Activated naive CD4-positive, alpha-beta T cell treated with anti-CD3 and anti-CD28 coated beads, Interleukin-2, amount 50 U/mL, for 24 hours (primary cell): ENCODE measurements around the gene SH3BGRL2.
"Not testable (repeated sequence)": the region's sequence is repeated elsewhere in the genome, so short reads cannot be mapped to it uniquely, and the experiment has no call there.

Source experiments
- H3K27ac Mint-ChIP-seq: one replicate; pipeline ENCODE4 v1.8.0; 2021; ENCODE audit warnings: mild to moderate bottlenecking, mixed read lengths
- H3K27me3 Mint-ChIP-seq: one replicate; pipeline ENCODE4 v1.8.0; 2021; ENCODE audit warnings: mixed read lengths
- H3K36me3 Mint-ChIP-seq: one replicate; pipeline ENCODE4 v1.8.0; 2021; ENCODE audit warnings: mixed read lengths
- H3K4me1 Mint-ChIP-seq: one replicate; pipeline ENCODE4 v1.8.0; 2021; ENCODE audit warnings: mixed read lengths
- H3K4me3 Mint-ChIP-seq: one replicate; pipeline ENCODE4 v1.8.0; 2021; ENCODE audit warnings: mild to moderate bottlenecking, mixed read lengths
- H3K9me3 Mint-ChIP-seq: one replicate; pipeline ENCODE4 v1.8.0; 2021; ENCODE audit warnings: mixed read lengths

The SH3BGRL2 gene

DNA sequence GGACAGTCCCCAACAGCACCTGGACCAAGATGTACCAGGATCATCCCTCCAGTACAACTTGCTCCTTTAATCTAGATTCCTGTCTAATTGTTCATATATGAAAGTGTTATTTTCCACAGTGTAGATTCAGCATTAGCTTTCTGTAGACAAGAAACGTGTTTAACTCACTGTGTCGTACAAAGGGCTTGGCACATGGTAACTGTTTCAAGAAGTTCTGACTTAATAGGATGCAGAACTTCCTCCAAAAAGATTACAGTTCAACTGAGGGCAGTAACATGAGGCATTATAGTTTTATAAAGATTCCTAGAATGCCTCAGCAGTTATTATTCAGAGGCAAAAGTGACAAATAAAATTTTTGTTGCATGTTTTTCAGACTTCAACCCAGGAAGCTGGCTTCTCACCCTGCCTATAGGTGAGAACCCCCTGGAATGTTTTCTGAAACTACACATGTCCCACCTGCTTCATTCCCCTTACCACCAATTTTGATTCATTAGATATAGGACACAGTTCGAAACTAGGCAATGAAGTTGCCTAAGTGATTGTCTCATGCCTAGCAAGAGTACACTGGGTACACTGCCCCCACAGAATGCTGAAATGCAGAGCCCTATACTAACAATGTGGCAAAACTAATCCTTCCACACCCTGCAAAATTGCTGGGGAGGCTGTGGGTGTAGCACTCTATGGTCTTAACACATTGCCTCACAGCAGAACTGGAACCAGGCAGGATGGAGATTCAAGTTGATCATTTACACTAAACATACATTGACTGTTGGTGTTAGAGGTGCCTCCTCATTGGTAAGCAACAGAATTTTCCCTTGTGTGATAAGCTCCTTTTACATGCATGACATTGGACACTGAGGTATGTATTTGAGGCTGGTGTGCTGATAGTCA lies 22.6 kb upstream of the SH3BGRL2 start:
- no peak overlapping the region for H3K27ac Mint-ChIP-seq
- no peaks in the 10 kb centered on the region for H3K4me1 Mint-ChIP-seq
- no peaks in the 10 kb centered on the region for H3K9me3 Mint-ChIP-seq
- no peaks in the 10 kb centered on the region for H3K36me3 Mint-ChIP-seq
- H3K27me3 Mint-ChIP-seq, result peaks cover 2% of the 10 kb centered on the region
- no peak overlapping the region for H3K4me3 Mint-ChIP-seq

DNA sequence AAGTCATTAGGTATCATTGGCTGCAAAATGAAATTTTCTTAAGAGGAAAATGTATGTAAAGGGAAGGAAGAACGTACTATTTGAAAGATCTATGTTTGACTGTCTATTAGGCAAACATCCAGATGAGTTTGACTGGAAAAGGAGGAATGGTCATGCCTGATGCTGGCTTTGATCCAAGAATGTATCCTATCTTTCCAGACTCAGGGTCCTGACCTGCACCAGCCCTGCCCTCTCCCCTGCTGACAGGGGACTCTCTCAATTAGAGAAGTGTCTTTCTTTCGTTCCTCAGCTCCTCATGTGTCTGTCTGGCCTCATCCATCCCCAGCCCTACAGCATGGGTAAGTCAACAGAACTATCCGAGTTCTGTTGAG lies 21.9 kb upstream of the SH3BGRL2 start:
- Mint-ChIP-seq H3K4me3 (no peak overlapping the region), H3K27me3 (peaks cover 2% of the 10 kb centered on the region), H3K4me1 (no peaks in the 10 kb centered on the region), H3K9me3 (no peaks in the 10 kb centered on the region), H3K36me3 (no peaks in the 10 kb centered on the region), H3K27ac (no peak overlapping the region)

DNA sequence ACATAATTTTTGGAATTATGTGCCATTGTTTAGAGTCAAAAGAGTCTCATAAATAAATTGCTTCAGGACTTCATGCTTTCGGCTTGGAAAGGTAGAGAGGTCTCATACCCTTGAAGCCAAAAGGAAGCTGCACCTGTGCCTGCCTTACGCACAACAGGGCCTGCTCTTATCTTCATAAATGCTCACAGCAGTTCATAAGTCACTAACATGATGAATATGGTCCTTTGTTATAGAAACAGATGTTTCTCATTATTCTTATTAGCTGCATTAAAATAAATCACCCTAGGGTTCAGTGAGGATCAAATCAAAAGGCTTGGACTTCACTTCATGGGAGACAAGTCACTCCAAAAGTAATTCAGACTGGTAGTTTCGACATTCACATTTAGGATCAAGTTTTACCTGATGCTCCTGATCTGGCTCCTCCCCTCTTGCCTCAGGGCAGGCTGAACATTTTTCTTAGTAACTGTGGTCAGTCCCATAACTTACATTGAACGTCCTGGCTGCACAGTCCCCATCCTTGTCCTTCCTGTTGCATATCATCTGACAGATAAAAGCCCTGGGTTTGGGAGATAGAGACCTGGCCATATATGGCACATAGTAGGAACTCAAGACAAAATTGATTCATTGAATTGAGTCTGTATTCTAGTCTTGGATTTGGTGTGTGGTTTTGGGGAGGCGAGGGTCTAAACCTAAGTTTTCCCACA lies 20.7 kb upstream of the SH3BGRL2 start:
- Mint-ChIP-seq H3K36me3 (no peaks in the 10 kb centered on the region), H3K9me3 (no peaks in the 10 kb centered on the region), H3K4me1 (no peaks in the 10 kb centered on the region), H3K27me3 (peaks cover 2% of the 10 kb centered on the region), H3K27ac (no peak overlapping the region), H3K4me3 (no peak overlapping the region)

DNA sequence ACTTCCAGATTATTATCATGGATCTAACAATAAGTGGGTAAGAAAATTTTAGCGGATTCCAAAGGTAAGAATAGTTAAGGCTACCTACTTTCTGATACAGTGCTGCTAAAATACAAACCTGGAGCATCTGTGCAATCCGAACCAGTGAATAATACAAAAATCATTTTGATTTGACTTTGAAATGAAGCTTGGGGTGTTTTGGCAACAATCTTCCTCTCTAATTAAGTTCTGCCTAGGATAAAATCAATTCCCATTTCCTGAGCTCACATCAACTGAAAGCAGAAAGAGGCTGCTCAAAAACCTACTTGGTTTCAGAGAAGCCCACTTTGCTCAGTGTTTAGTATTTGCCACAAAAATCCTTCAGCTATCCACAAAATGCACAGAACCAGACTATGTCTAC lies 18.7 kb upstream of the SH3BGRL2 start:
- Mint-ChIP-seq H3K27me3 (peaks cover 2% of the 10 kb centered on the region), H3K4me3 (no peak overlapping the region), H3K4me1 (no peaks in the 10 kb centered on the region), H3K36me3 (no peaks in the 10 kb centered on the region), H3K9me3 (no peaks in the 10 kb centered on the region), H3K27ac (no peak overlapping the region)

DNA sequence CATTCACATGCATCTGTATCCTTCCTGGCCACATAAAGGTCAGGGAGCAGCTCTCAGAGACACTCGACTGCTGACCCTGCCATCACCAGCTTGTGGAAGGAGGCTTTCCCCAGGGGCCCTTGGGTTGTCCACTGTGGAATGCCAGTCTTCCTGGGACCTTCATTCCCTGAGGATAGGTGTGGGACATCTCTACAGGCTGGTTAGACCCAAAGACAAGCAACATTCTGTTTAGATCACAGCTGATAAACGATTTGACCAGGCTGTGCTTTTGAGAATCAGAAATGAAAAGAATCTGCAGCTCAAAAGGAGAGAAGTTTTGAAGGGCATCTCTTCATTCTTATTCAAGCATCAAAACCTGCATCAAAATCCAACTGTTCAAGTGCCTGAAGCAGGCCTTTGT lies 18.2 kb upstream of the SH3BGRL2 start:
- H3K4me3 Mint-ChIP-seq, result no peak overlapping the region

DNA sequence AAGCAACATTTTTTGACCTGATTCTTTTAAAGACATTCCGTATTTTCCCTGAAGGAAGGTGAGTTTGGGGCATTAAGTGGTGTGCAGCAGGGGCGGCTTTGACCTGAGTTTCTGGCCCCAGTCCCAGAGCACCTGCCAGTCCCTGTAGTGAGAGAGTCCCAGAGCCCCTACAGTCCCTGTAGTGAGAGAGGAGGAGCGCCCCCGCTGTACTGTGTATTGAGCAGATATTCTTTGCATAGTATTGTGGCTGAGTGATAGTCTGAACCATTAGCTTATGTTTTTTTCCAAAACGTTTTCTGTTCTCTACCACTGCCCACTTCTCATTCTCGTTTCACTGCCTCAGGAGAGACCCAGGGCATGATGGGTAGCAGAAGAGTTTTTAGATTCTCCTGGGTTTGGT lies 17.2 kb upstream of the SH3BGRL2 start:
- no peak overlapping the region for H3K27ac Mint-ChIP-seq
- no peak overlapping the region for H3K4me3 Mint-ChIP-seq
- H3K9me3 Mint-ChIP-seq, result no peaks in the 10 kb centered on the region
- no peaks in the 10 kb centered on the region for H3K36me3 Mint-ChIP-seq
- H3K4me1 Mint-ChIP-seq, result no peaks in the 10 kb centered on the region
- no peaks in the 10 kb centered on the region for H3K27me3 Mint-ChIP-seq

More for the DNA sequence above, 18.2 kb upstream of the SH3BGRL2 start:
- no peak overlapping the region for H3K27ac Mint-ChIP-seq
- peaks cover under 1% of the 10 kb centered on the region for H3K27me3 Mint-ChIP-seq
- H3K4me1 Mint-ChIP-seq, result no peaks in the 10 kb centered on the region
- no peaks in the 10 kb centered on the region for H3K36me3 Mint-ChIP-seq
- H3K9me3 Mint-ChIP-seq, result no peaks in the 10 kb centered on the region

DNA sequence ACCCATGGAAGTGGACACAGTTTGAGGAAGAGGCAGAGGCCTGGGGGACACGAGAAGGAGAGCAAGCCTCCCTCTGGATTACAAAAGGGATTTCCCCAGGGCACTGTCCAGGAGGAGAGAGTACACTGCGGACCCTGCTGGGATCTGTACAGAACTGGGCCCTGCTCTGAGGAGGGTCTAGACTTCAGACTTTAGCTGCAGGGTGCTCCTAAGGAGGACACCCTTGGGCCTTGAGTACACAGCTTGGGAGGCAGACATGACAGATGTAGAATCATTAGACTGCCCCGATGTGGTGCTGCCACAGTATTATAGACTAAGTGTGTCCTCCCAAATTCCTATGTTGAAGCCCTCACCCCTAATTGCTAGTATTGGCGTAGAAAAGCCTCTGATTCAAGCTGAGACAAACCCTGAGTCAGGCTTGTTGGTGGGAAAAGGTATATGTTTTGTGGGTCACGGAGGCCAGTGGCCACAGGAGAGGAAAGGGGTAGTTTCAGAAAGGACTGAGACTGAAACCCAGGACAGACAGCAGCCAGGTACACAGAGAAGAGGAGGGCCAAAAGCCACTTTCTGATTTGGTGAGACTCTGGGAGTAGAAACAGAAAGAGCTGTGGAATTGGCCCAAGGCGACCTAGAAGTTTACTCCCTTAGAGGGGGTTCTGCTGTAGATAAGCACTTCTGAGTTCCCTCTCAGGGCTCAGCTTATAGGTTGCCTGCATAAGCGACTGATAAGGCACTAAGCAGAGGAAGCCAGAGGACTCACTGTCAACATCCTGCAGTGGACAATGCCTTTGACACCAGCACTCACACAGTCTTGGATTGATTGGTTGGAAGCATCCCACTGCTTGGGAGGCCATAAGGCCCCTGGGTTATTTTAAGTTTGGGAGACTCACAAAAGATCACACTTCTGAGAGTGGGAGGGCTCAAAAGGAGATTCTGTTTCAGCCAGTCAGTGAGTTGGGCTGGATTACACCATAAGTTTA lies 16.5 kb upstream of the SH3BGRL2 start:
- Mint-ChIP-seq H3K27me3 (peaks cover 2% of the 10 kb centered on the region), H3K27ac (no peak overlapping the region), H3K9me3 (no peaks in the 10 kb centered on the region), H3K4me1 (no peaks in the 10 kb centered on the region), H3K36me3 (no peaks in the 10 kb centered on the region), H3K4me3 (no peak overlapping the region)

DNA sequence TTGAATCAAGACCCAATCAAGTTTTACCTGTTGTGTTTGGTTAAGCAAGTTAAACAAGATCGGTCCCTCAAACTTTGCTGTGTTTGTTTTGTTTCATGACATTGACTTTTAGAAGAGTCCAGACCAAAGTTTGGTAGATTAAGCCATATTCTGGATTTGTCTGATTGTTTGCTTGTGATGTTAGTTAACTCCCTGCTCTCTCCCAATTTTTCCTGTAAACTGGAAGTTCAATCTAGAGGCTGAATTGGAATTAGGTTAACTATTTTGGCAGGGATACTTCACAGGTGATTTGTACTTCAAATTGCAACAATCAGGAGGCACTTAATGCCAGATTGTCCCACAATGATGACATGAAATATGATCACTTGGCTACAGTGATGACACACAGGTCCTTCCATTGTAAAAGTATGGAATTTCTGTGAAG lies 13.6 kb upstream of the SH3BGRL2 start:
- no peak overlapping the region for H3K4me3 Mint-ChIP-seq
- no peak overlapping the region for H3K27ac Mint-ChIP-seq
- no peaks in the 10 kb centered on the region for H3K36me3 Mint-ChIP-seq
- H3K27me3 Mint-ChIP-seq, result peaks cover 2% of the 10 kb centered on the region
- H3K9me3 Mint-ChIP-seq, result no peaks in the 10 kb centered on the region
- no peaks in the 10 kb centered on the region for H3K4me1 Mint-ChIP-seq

DNA sequence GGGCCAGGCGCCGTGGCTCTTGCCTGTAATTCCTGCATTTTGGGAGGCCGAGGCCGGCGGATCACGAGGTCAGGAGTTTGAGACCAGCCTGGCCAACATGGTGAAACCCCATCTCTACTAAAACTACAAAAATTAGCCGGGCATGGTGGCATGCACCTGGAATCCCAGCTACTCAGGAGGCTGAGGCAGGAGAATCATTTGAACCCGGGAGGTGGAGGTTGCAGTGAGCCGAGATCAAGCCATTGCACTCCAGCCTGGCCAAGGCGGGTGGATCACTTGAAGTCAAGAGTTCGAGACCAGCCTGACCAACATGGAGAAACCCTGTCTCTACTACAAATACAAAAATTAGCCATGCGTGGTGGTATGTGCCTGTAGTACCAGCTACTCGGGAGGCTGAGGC lies 12.7 kb upstream of the SH3BGRL2 start:
- H3K4me3 Mint-ChIP-seq, H3K27ac Mint-ChIP-seq, H3K36me3 Mint-ChIP-seq, H3K9me3 Mint-ChIP-seq, H3K27me3 Mint-ChIP-seq, H3K4me1 Mint-ChIP-seq: not testable (repeated sequence)

DNA sequence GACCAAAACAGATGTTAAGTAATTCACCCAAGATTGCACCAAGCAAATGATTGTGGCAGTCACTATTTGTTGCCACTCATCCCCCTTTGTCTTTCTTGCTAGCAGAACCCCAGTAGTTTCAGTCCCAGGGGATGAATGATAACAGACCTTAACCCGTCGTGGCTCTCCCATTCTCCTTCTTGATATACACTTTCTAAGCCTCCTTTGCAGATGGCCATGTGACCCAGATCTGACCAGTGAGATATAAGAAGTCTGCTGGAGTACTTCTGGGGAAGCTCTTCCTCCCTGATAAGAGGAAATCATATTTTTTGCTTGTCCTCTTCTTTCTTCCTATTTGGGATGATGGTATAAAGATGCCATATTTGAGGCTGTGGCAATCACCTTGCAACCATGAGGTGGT lies 9.6 kb upstream of the SH3BGRL2 start:
- H3K36me3 Mint-ChIP-seq, result no peaks in the 10 kb centered on the region
- peaks cover 2% of the 10 kb centered on the region for H3K27me3 Mint-ChIP-seq
- H3K27ac Mint-ChIP-seq, result no peak overlapping the region
- H3K4me1 Mint-ChIP-seq, result no peaks in the 10 kb centered on the region
- H3K4me3 Mint-ChIP-seq, result no peak overlapping the region
- H3K9me3 Mint-ChIP-seq, result no peaks in the 10 kb centered on the region

DNA sequence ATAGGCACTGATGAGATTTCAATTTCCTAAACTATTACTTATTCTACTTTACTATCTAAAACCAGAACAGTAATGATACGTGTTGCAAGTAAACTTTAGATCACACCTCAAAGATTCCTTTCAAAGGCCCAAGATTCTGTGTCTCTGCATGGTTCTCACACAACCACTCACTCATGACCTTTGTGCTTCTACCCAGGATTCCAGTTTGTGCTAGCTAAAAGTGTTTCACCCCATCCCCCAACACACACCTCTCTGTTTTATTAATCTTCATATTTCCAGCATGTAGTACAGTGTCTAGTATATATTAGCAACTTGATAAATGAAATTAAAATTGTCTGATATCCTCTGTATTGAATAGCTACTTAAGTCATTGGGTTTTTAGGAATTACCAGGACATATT lies 8.8 kb upstream of the SH3BGRL2 start:
- Mint-ChIP-seq H3K27ac (no peak overlapping the region), H3K4me3 (no peak overlapping the region), H3K27me3 (peaks cover 2% of the 10 kb centered on the region), H3K36me3 (no peaks in the 10 kb centered on the region), H3K4me1 (no peaks in the 10 kb centered on the region), H3K9me3 (no peaks in the 10 kb centered on the region)

DNA sequence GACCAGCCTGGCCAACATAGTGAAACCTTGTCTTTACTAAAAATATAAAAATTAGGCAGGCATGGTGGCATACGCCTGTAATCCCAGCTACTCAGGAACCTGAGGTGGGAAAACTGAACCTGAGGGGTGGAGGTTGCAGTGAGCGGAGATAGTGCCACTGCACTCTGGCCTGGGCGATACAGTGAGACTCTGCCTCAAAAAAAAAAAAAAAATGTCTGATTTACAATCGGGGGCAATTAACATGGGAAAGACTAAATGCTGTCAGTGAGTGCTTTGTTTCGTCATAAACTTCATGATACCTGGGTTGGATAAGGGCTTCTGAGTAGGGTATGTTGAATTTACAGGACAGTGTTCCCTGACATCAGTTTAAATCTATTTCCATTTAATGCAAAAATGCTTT lies 8.0 kb upstream of the SH3BGRL2 start:
- no peak overlapping the region for H3K27ac Mint-ChIP-seq
- H3K27me3 Mint-ChIP-seq, result peaks cover 2% of the 10 kb centered on the region
- H3K9me3 Mint-ChIP-seq, result no peaks in the 10 kb centered on the region
- no peak overlapping the region for H3K4me3 Mint-ChIP-seq
- H3K4me1 Mint-ChIP-seq, result no peaks in the 10 kb centered on the region
- no peaks in the 10 kb centered on the region for H3K36me3 Mint-ChIP-seq

DNA sequence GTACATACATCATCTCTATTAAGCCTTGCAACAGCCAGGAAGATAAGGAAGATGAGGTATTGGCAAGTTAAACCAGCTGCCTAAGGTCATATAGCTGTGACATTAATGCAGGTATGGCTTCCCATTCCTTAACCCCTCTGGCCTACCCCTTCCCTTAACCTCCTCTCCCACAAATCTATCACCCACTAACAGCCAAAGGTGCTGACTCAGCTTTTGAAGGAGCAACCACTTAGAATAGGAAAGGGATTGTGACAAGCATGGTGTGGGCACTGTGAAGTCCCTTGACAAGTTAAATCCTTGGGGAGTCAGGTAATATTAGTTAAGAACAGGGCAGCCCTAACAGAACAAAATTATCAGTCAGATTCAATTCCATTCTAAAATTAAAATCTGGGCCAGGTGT lies 5.4 kb upstream of the SH3BGRL2 start:
- no peak overlapping the region for H3K27ac Mint-ChIP-seq
- H3K27me3 Mint-ChIP-seq, result peaks cover 8% of the 10 kb centered on the region
- H3K36me3 Mint-ChIP-seq, result no peaks in the 10 kb centered on the region
- H3K4me1 Mint-ChIP-seq, result peaks cover 4% of the 10 kb centered on the region
- H3K9me3 Mint-ChIP-seq, result no peaks in the 10 kb centered on the region
- H3K4me3 Mint-ChIP-seq, result no peak overlapping the region

DNA sequence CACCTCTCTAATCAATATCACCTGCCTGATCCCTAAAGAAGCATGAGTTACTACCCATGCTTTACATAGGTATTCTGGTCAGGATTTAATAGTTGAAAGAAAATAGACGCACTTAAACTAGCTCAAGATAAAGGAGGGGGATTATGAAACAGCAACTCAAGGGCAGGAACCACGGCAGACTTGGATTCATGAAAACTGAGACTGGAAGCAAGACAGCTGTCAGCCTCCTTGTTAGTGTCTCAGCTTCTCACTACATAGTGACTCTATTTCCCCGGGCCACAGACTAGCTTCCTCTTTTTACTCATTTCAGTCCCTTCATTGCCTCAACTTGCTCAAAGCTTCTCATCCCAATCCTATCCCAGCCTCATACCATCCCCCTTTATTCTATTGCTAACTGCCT lies 4.3 kb upstream of the SH3BGRL2 start:
- no peak overlapping the region for H3K4me3 Mint-ChIP-seq
- no peaks in the 10 kb centered on the region for H3K9me3 Mint-ChIP-seq
- peaks cover 12% of the 10 kb centered on the region for H3K27me3 Mint-ChIP-seq
- no peaks in the 10 kb centered on the region for H3K36me3 Mint-ChIP-seq
- no peak overlapping the region for H3K27ac Mint-ChIP-seq
- peaks cover 10% of the 10 kb centered on the region for H3K4me1 Mint-ChIP-seq

DNA sequence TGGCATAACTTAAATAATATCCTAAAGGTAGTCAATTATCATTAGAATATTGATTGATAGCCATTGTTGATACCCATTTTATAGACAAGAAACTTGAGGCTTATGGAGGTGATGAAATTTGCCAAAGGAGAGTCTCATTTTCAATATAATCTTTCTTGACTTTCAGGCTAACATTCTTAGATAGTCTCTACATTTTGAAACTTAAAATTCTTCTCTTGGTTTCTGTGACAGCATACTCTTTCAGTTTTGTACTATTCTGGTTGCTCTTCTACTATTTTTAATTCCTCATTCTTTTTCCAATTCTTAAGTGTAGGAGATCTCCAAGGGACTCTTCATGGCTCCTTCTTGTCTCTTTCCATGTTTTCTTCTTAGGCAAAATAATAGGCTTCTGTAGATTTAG lies 3.7 kb upstream of the SH3BGRL2 start:
- H3K9me3 Mint-ChIP-seq, result no peaks in the 10 kb centered on the region

More for the DNA sequence above, 3.7 kb upstream of the SH3BGRL2 start:
- Mint-ChIP-seq H3K4me3 (no peak overlapping the region), H3K27me3 (peaks cover 14% of the 10 kb centered on the region), H3K27ac (no peak overlapping the region), H3K4me1 (peaks cover 12% of the 10 kb centered on the region), H3K36me3 (no peaks in the 10 kb centered on the region)
